ENCODE results near the gene CAMKV. TPM values are rescaled to one million over a fixed set of nuclear protein-coding genes. Genes with fewer than 3 reads are reported as not detected.

The CAMKV gene
- total RNA-seq, 1 experiment from 2014 or later: 0.10 TPM

GRCh38 chr3:49873623-49874022 is 3.9 kb upstream of the CAMKV start:
- Histone ChIP-seq H3K4me3 (replicated peaks in 1 of 2; ENCODE audit: low read depth in 1 of 2, low read length in 2 of 2) (no peak overlapping the region), H3K9ac (ENCODE audit: low read length) (no peak overlapping the region), H3K4me1 (ENCODE audit: control insufficient read depth in 1 of 2, insufficient read depth in 2 of 2, low read length in 2 of 2) (no peaks in the 10 kb centered on the region), H4K20me1 (ENCODE audit: insufficient read depth) (no peaks in the 10 kb centered on the region), H3K27ac (ENCODE audit: low read depth, low read length) (no peak overlapping the region), H2AFZ (ENCODE audit: low read depth, low read length, poor library complexity, severe bottlenecking) (no peak overlapping the region), H3K9me2 (ENCODE audit: insufficient read depth) (no peaks in the 10 kb centered on the region), H3K36me3 (ENCODE audit: control insufficient read depth in 1 of 2, insufficient read depth in 2 of 2, low read length in 2 of 2) (no peaks in the 10 kb centered on the region), H3K4me2 (ENCODE audit: low read length) (no peak overlapping the region), H3K9me3 (ENCODE audit: control insufficient read depth in 1 of 2, insufficient read depth in 1 of 2, low read depth in 1 of 2, low read length in 2 of 2) (no peaks in the 10 kb centered on the region), H3K79me2 (ENCODE audit: insufficient read depth, low read length) (no peaks in the 10 kb centered on the region), H3K27me3 (ENCODE audit: insufficient read depth, low read length) (no peaks in the 10 kb centered on the region)
- intact Hi-C loops (cut with micrococcal nuclease): no loop called here
- ChIA-PET CTCF (interaction anchor here (0.6 kb wide), 1 partner anchor 336 kb away, joined by 3 read pairs; no protein-coding TSS in a partner anchor), RAD21 (ENCODE audit: low non-redundant PET in 1 of 2, low total read pairs in 2 of 2, uncharacterized antibody in 2 of 2, unreplicated experiment in 2 of 2) (no interaction called here), POLR2A (interaction anchor here (1.3 to 1.4 kb wide), 2 partner anchors 9 to 11 kb away, joined by 3 to 4 read pairs; no protein-coding TSS in a partner anchor)
- ATAC-seq: no peak
- no peak for DNase-seq (ENCODE audit: low read depth, low spot score)
- TF ChIP-seq CTCF (IDR thresholded peaks at IDR 0.05 in 2 of 3, conservative IDR thresholded peaks at IDR 0.05 in 1 of 3; ENCODE audit: borderline replicate concordance in 1 of 3, insufficient read depth in 1 of 3, low read depth in 2 of 3, low read length in 2 of 3) (no peak), ZNF274 (IDR thresholded peaks at IDR 0.05; ENCODE audit: low read depth, low read length) (no peak), POLR2A (IDR thresholded peaks at IDR 0.05; ENCODE audit: borderline replicate concordance, extremely low read depth, insufficient read depth, insufficient read length) (no peak), MAX (IDR thresholded peaks at IDR 0.05) (no peak), ATF3 (IDR thresholded peaks at IDR 0.05) (no peak), CBX3 (IDR thresholded peaks at IDR 0.05; ENCODE audit: low read depth) (no peak), POLR2AphosphoS5 (IDR thresholded peaks at IDR 0.05; ENCODE audit: low read depth, low read length) (no peak), RAD21 (IDR thresholded peaks at IDR 0.05; ENCODE audit: low read depth) (no peak), YY1 (IDR thresholded peaks at IDR 0.05; ENCODE audit: extremely low read depth, insufficient replicate concordance, low read depth, low read length) (no peak)
- BruUV-seq (replicated peaks): no TSS peak
